Measurements from ENCODE around the gene COL23A1.

Gene COL23A1

GRCh38 chr5:178561746-178562264, 28.4 kb downstream of the COL23A1 start:
- Histone ChIP-seq H3K4me3 (ENCODE audit: low read length) (no peak overlapping the region), H3K36me3 (replicated peaks; ENCODE audit: low read depth, low read length) (no peaks in the 10 kb centered on the region), H3K4me2 (ENCODE audit: low read length) (no peak overlapping the region)

GRCh38 chr5:178560911-178561310, 29.3 kb downstream of the COL23A1 start:
- no peaks in the 10 kb centered on the region for H3K36me3 ChIP-seq (replicated peaks; ENCODE audit: low read depth, low read length)
- H3K4me2 ChIP-seq (ENCODE audit: low read length), result no peak overlapping the region
- H3K79me2 ChIP-seq (ENCODE audit: low read length), result no peaks in the 10 kb centered on the region
- TF ChIP-seq EZH2phosphoT487 (IDR thresholded peaks at IDR 0.05; ENCODE audit: low read depth) (no peak), CTCF (IDR thresholded peaks at IDR 0.05; ENCODE audit: low read depth, low read length) (no peak)
- no peaks in the 10 kb centered on the region for H3K4me1 ChIP-seq (ENCODE audit: low read length)
- no peak overlapping the region for H3K4me3 ChIP-seq (ENCODE audit: low read length)
- no peak overlapping the region for H3K27ac ChIP-seq (ENCODE audit: low read length)
- H4K20me1 ChIP-seq (ENCODE audit: insufficient read depth, low read length), result no peaks in the 10 kb centered on the region
- no peaks in the 10 kb centered on the region for H3K27me3 ChIP-seq (ENCODE audit: low read depth, low read length)
- H2AFZ ChIP-seq (ENCODE audit: low read depth, low read length), result no peak overlapping the region
- H3K9me3 ChIP-seq (ENCODE audit: insufficient read depth, low read length), result no peaks in the 10 kb centered on the region
- H3K9ac ChIP-seq (ENCODE audit: low read length), result no peak overlapping the region

More at GRCh38 chr5:178561746-178562264, 28.4 kb downstream of the COL23A1 start:
- Histone ChIP-seq H3K9ac (ENCODE audit: low read length) (no peak overlapping the region), H3K9me3 (ENCODE audit: insufficient read depth, low read length) (no peaks in the 10 kb centered on the region), H2AFZ (ENCODE audit: low read depth, low read length) (no peak overlapping the region), H3K27ac (ENCODE audit: low read length) (no peak overlapping the region), H4K20me1 (ENCODE audit: insufficient read depth, low read length) (no peaks in the 10 kb centered on the region), H3K4me1 (ENCODE audit: low read length) (no peaks in the 10 kb centered on the region), H3K27me3 (ENCODE audit: low read depth, low read length) (no peaks in the 10 kb centered on the region), H3K79me2 (ENCODE audit: low read length) (no peaks in the 10 kb centered on the region)
- TF ChIP-seq CTCF (IDR thresholded peaks at IDR 0.05; ENCODE audit: low read depth, low read length) (no peak), EZH2phosphoT487 (IDR thresholded peaks at IDR 0.05; ENCODE audit: low read depth) (no peak)

GRCh38 chr5:178557416-178557815, 32.8 kb downstream of the COL23A1 start:
- TF ChIP-seq CTCF (IDR thresholded peaks at IDR 0.05; ENCODE audit: low read depth, low read length) (no peak), EZH2phosphoT487 (IDR thresholded peaks at IDR 0.05; ENCODE audit: low read depth) (no peak)
- no peak overlapping the region for H3K9ac ChIP-seq (ENCODE audit: low read length)
- no peak overlapping the region for H3K4me3 ChIP-seq (ENCODE audit: low read length)

GRCh38 chr5:178555771-178556211, 34.4 kb downstream of the COL23A1 start:
- H2AFZ ChIP-seq (ENCODE audit: low read depth, low read length), result no peak overlapping the region
- H3K79me2 ChIP-seq (ENCODE audit: low read length), result no peaks in the 10 kb centered on the region
- H3K9ac ChIP-seq (ENCODE audit: low read length), result no peak overlapping the region
- H3K4me2 ChIP-seq (ENCODE audit: low read length), result no peak overlapping the region
- no peaks in the 10 kb centered on the region for H3K36me3 ChIP-seq (replicated peaks; ENCODE audit: low read depth, low read length)
- H3K9me3 ChIP-seq (ENCODE audit: insufficient read depth, low read length), result no peaks in the 10 kb centered on the region
- no peaks in the 10 kb centered on the region for H3K27me3 ChIP-seq (ENCODE audit: low read depth, low read length)
- no peak overlapping the region for H3K4me3 ChIP-seq (ENCODE audit: low read length)
- no peak overlapping the region for H3K27ac ChIP-seq (ENCODE audit: low read length)
- no peaks in the 10 kb centered on the region for H3K4me1 ChIP-seq (ENCODE audit: low read length)
- TF ChIP-seq EZH2phosphoT487 (IDR thresholded peaks at IDR 0.05; ENCODE audit: low read depth), result no peak
- H4K20me1 ChIP-seq (ENCODE audit: insufficient read depth, low read length), result no peaks in the 10 kb centered on the region

More at GRCh38 chr5:178557416-178557815, 32.8 kb downstream of the COL23A1 start:
- no peaks in the 10 kb centered on the region for H4K20me1 ChIP-seq (ENCODE audit: insufficient read depth, low read length)
- H2AFZ ChIP-seq (ENCODE audit: low read depth, low read length), result no peak overlapping the region
- no peaks in the 10 kb centered on the region for H3K4me1 ChIP-seq (ENCODE audit: low read length)
- no peaks in the 10 kb centered on the region for H3K9me3 ChIP-seq (ENCODE audit: insufficient read depth, low read length)
- H3K79me2 ChIP-seq (ENCODE audit: low read length), result no peaks in the 10 kb centered on the region
- H3K4me2 ChIP-seq (ENCODE audit: low read length), result no peak overlapping the region
- H3K36me3 ChIP-seq (replicated peaks; ENCODE audit: low read depth, low read length), result no peaks in the 10 kb centered on the region
- H3K27me3 ChIP-seq (ENCODE audit: low read depth, low read length), result no peaks in the 10 kb centered on the region
- H3K27ac ChIP-seq (ENCODE audit: low read length), result no peak overlapping the region

All from OCI-LY3 (cell line).